GM19438 (cell line): ENCODE measurements around the gene HPCAL1.

ENCODE experiments used
- ATAC-seq: cut with Tn5 transposase; IDR thresholded peaks from one replicate; pipeline ENCODE4 v1.9.1; 2021; ENCODE audit warnings: low read depth; ENCODE audit not compliant: unreplicated experiment

The HPCAL1 gene

GRCh38 chr2:10380048-10380926 lies 77.6 kb downstream of the HPCAL1 start:
- no peak for ATAC-seq

GRCh38 chr2:10381997-10382353 lies 79.3 kb downstream of the HPCAL1 start:
- ATAC-seq: no peak

GRCh38 chr2:10382354-10383061 lies 79.8 kb downstream of the HPCAL1 start:
- peak; percentile 58 for ATAC-seq

GRCh38 chr2:10383960-10384734 lies 81.4 kb downstream of the HPCAL1 start:
- ATAC-seq: no peak

- no peak for ATAC-seq
Observed at GRCh38 chr2:10385501-10385900, 82.8 kb downstream of the HPCAL1 start.

- no peak for ATAC-seq
Observed at GRCh38 chr2:10385933-10386773, 83.4 kb downstream of the HPCAL1 start.

GRCh38 chr2:10387033-10387432 lies 84.3 kb downstream of the HPCAL1 start:
- ATAC-seq: no peak

- ATAC-seq: no peak
Observed at GRCh38 chr2:10388954-10389560, 86.4 kb downstream of the HPCAL1 start.

GRCh38 chr2:10389573-10389972 lies 86.9 kb downstream of the HPCAL1 start:
- ATAC-seq: no peak

- ATAC-seq: no peak
Observed at GRCh38 chr2:10390369-10390801, 87.7 kb downstream of the HPCAL1 start.

GRCh38 chr2:10392100-10392499 lies 89.4 kb downstream of the HPCAL1 start:
- ATAC-seq: no peak

- ATAC-seq: no peak
Observed at GRCh38 chr2:10392548-10392947, 89.8 kb downstream of the HPCAL1 start.

- no peak for ATAC-seq
Observed at GRCh38 chr2:10392951-10393639, 90.4 kb downstream of the HPCAL1 start.

GRCh38 chr2:10393640-10393982 lies 90.9 kb downstream of the HPCAL1 start:
- ATAC-seq: no peak

GRCh38 chr2:10395893-10396292 lies 93.2 kb downstream of the HPCAL1 start:
- no peak for ATAC-seq

- no peak for ATAC-seq
Observed at GRCh38 chr2:10396464-10396863, 93.8 kb downstream of the HPCAL1 start.

GRCh38 chr2:10397297-10397875 lies 94.7 kb downstream of the HPCAL1 start:
- no peak for ATAC-seq

- no peak for ATAC-seq
Observed at GRCh38 chr2:10397878-10398277, 95.2 kb downstream of the HPCAL1 start.

GRCh38 chr2:10398496-10398895 lies 95.8 kb downstream of the HPCAL1 start:
- ATAC-seq: no peak
